GM12878 (cell line): ENCODE data around the gene CELF2. TPM values are rescaled to one million over a fixed set of nuclear protein-coding genes. Genes with fewer than 3 reads are reported as not detected.

Experiments
- ETV6 ChIP-seq, 2 experiments: fragments of 450-650 bp in 1 of 2; IDR thresholded peaks in 1 of 2; conservative IDR thresholded peaks in 1 of 2; 2 replicates each; pipeline ENCODE4 v1.6.1; 2014; ENCODE audit warnings: antibody characterized with exemption in 1 of 2, borderline replicate concordance in 1 of 2, low read depth in 1 of 2, mild to moderate bottlenecking in 1 of 2, moderate library complexity in 1 of 2
- FOS ChIP-seq: IDR thresholded peaks from 3 replicates; pipeline ENCODE4 v1.6.1; 2011; ENCODE audit warnings: borderline replicate concordance; ENCODE audit not compliant: insufficient read length; ENCODE audit errors: extremely low read depth
- JUND ChIP-seq: IDR thresholded peaks from 2 replicates; pipeline ENCODE4 v1.6.1; 2012; ENCODE audit warnings: low read depth, mild to moderate bottlenecking, low read length, improper control_type of control experiment, moderate library complexity
- PAX5 ChIP-seq: IDR thresholded peaks from 2 replicates; pipeline ENCODE4 v1.6.1; 2011; ENCODE audit warnings: low read depth, low read length, borderline replicate concordance
- POLR2AphosphoS2 ChIP-seq: IDR thresholded peaks from 2 replicates; pipeline ENCODE4 v1.6.1; 2011; ENCODE audit warnings: low read depth, mild to moderate bottlenecking, low read length, improper control_type of control experiment, moderate library complexity
- POLR2AphosphoS5 ChIP-seq: IDR thresholded peaks from 2 replicates; pipeline ENCODE4 v1.6.1; 2011; ENCODE audit warnings: mild to moderate bottlenecking, low read length, inconsistent platforms
- RFX5 ChIP-seq: IDR thresholded peaks from 2 replicates; pipeline ENCODE4 v1.6.1; 2011; ENCODE audit warnings: low read depth, low read length, improper control_type of control experiment
- SMAD5 ChIP-seq: IDR thresholded peaks from 2 replicates; pipeline ENCODE4 v1.6.1; 2016; ENCODE audit warnings: antibody characterized with exemption, low read depth
- TCF3 ChIP-seq: IDR thresholded peaks from 2 replicates; pipeline ENCODE4 v1.6.1; 2012; ENCODE audit warnings: low read depth, mild to moderate bottlenecking, low read length, borderline replicate concordance; ENCODE audit not compliant: insufficient read depth
- ZNF207 ChIP-seq: fragments of 450-650 bp; IDR thresholded peaks from 2 replicates; pipeline ENCODE4 v1.6.1; 2014; ENCODE audit warnings: antibody characterized with exemption, mild to moderate bottlenecking, borderline replicate concordance
- ZNF217 ChIP-seq: fragments of 450-650 bp; IDR thresholded peaks from 2 replicates; pipeline ENCODE4 v1.6.1; 2017; ENCODE audit warnings: antibody characterized with exemption, mild to moderate bottlenecking
- polyA plus RNA-seq, 11 experiments: library from polyadenylated mRNA; depleted of rRNA in 4 of 11; unstranded in 6 of 11; stranded (reverse) in 5 of 11; fragments of >200 nt; fragmentation: Nextera tagmentation in 4 of 11; fragmentation: Illumina TruSeq in 1 of 11; extraction: Ambion mirVana in 4 of 11; extraction: Trizol in 1 of 11; gene quantifications; 1 replicate in 1 of 11; 2 replicates in 10 of 11; pipeline versions ENCODE4 v1.2.1 to v1.2.3, GENCODE V29; 2011 to 2016; ENCODE audit warnings: inconsistent platforms in 2 of 11, missing spikeins in 2 of 11, low read depth in 1 of 11
- total RNA-seq, 4 experiments: library from RNA; depleted of rRNA in 3 of 4; stranded (reverse); fragments of >200 nt in 3 of 4; fragmentation: Illumina TruSeq in 1 of 4; extraction: Trizol in 1 of 4; gene quantifications; 2 replicates each; pipeline versions ENCODE4 v1.2.1 to v1.2.3, GENCODE V29; 2013 to 2021
- TF ChIP-seq, protein P1 (sequence below): fragments of 450-650 bp; IDR thresholded peaks from 2 replicates; pipeline ENCODE4 v1.6.1; 2018; ENCODE audit warnings: borderline replicate concordance, mild to moderate bottlenecking; ENCODE audit not compliant: partially characterized antibody
- TF ChIP-seq, protein P2 (sequence below): fragments of 450-650 bp; IDR thresholded peaks from 2 replicates; pipeline ENCODE4 v1.6.1; 2017; ENCODE audit warnings: antibody characterized with exemption, mild to moderate bottlenecking, moderate library complexity
- TF ChIP-seq, protein P3 (sequence below): IDR thresholded peaks from 2 replicates; pipeline ENCODE4 v1.6.1; 2011; ENCODE audit warnings: low read depth, low read length, improper control_type of control experiment, borderline replicate concordance
- TF ChIP-seq, protein P4 (sequence below): fragments of 450-650 bp; IDR thresholded peaks from 2 replicates; pipeline ENCODE4 v1.6.1; 2017; ENCODE audit warnings: mild to moderate bottlenecking, moderate library complexity

CELF2 gene
- total and polyA plus RNA-seq, 10 of the 15 experiments (the other 5 are each of a cell fraction or from before 2014, with no cell fraction given), result 20.8 to 129 (median 86.3) TPM

DNA sequence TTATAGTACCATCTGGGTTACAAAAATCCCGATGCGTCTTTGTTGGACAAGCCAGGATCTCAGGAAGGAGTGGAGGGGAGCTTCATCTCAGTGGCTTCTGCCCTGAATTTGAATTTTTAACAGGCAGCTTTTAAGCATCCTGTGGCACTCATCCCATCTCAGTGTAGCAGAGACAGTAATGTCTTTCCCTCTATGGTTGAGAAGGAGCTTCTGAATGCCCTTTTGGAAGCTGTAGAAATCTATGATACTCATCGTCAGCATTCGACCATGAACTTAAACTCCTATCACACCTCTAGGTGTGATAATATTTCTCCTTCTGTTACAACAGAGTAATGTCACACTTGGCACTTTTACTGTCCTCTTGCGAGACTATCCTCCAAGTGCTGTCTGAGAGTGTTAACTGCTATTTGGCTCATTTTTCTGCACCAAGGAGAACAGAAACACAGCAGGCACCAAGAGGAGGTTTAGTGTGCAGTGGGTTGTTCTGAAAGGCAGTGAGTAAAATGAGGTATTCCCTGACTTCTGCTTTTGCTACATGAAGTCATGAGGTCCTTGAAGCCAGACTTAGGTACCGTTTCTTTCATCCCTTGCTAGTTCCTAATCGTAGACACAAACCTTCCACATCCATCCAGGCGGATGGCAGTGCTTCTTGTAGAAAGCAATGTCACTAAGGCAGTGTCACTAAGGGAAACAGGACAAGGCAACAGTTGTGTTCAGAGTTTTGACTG lies 177.4 kb downstream of the CELF2 start (continued):
- TF ChIP-seq ZNF207 (no peak), POLR2AphosphoS2 (no peak), PAX5 (no peak), SMAD5 (no peak), TCF3 (no peak), POLR2AphosphoS5 (no peak; the same call in 1 of the 2 replicates), ETV6 (conservative IDR thresholded peaks at IDR 0.05 in 1 of 2, IDR thresholded peaks at IDR 0.05 in 1 of 2; ENCODE audit: borderline replicate concordance in 1 of 2, low read depth in 1 of 2) (no peak), ZNF217 (no peak), JUND (no peak), FOS (no peak), RFX5 (no peak)
- TF ChIP-seq, protein P1, sequence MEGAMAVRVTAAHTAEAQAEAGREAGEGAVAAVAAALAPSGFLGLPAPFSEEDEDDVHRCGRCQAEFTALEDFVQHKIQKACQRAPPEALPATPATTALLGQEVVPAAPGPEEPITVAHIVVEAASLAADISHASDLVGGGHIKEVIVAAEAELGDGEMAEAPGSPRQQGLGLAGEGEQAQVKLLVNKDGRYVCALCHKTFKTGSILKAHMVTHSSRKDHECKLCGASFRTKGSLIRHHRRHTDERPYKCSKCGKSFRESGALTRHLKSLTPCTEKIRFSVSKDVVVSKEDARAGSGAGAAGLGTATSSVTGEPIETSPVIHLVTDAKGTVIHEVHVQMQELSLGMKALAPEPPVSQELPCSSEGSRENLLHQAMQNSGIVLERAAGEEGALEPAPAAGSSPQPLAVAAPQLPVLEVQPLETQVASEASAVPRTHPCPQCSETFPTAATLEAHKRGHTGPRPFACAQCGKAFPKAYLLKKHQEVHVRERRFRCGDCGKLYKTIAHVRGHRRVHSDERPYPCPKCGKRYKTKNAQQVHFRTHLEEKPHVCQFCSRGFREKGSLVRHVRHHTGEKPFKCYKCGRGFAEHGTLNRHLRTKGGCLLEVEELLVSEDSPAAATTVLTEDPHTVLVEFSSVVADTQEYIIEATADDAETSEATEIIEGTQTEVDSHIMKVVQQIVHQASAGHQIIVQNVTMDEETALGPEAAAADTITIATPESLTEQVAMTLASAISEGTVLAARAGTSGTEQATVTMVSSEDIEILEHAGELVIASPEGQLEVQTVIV, result no peak
- TF ChIP-seq, protein P2, sequence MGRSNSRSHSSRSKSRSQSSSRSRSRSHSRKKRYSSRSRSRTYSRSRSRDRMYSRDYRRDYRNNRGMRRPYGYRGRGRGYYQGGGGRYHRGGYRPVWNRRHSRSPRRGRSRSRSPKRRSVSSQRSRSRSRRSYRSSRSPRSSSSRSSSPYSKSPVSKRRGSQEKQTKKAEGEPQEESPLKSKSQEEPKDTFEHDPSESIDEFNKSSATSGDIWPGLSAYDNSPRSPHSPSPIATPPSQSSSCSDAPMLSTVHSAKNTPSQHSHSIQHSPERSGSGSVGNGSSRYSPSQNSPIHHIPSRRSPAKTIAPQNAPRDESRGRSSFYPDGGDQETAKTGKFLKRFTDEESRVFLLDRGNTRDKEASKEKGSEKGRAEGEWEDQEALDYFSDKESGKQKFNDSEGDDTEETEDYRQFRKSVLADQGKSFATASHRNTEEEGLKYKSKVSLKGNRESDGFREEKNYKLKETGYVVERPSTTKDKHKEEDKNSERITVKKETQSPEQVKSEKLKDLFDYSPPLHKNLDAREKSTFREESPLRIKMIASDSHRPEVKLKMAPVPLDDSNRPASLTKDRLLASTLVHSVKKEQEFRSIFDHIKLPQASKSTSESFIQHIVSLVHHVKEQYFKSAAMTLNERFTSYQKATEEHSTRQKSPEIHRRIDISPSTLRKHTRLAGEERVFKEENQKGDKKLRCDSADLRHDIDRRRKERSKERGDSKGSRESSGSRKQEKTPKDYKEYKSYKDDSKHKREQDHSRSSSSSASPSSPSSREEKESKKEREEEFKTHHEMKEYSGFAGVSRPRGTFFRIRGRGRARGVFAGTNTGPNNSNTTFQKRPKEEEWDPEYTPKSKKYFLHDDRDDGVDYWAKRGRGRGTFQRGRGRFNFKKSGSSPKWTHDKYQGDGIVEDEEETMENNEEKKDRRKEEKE, result no peak
- TF ChIP-seq, protein P3, sequence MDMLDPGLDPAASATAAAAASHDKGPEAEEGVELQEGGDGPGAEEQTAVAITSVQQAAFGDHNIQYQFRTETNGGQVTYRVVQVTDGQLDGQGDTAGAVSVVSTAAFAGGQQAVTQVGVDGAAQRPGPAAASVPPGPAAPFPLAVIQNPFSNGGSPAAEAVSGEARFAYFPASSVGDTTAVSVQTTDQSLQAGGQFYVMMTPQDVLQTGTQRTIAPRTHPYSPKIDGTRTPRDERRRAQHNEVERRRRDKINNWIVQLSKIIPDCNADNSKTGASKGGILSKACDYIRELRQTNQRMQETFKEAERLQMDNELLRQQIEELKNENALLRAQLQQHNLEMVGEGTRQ, result no peak
- TF ChIP-seq, protein P4, sequence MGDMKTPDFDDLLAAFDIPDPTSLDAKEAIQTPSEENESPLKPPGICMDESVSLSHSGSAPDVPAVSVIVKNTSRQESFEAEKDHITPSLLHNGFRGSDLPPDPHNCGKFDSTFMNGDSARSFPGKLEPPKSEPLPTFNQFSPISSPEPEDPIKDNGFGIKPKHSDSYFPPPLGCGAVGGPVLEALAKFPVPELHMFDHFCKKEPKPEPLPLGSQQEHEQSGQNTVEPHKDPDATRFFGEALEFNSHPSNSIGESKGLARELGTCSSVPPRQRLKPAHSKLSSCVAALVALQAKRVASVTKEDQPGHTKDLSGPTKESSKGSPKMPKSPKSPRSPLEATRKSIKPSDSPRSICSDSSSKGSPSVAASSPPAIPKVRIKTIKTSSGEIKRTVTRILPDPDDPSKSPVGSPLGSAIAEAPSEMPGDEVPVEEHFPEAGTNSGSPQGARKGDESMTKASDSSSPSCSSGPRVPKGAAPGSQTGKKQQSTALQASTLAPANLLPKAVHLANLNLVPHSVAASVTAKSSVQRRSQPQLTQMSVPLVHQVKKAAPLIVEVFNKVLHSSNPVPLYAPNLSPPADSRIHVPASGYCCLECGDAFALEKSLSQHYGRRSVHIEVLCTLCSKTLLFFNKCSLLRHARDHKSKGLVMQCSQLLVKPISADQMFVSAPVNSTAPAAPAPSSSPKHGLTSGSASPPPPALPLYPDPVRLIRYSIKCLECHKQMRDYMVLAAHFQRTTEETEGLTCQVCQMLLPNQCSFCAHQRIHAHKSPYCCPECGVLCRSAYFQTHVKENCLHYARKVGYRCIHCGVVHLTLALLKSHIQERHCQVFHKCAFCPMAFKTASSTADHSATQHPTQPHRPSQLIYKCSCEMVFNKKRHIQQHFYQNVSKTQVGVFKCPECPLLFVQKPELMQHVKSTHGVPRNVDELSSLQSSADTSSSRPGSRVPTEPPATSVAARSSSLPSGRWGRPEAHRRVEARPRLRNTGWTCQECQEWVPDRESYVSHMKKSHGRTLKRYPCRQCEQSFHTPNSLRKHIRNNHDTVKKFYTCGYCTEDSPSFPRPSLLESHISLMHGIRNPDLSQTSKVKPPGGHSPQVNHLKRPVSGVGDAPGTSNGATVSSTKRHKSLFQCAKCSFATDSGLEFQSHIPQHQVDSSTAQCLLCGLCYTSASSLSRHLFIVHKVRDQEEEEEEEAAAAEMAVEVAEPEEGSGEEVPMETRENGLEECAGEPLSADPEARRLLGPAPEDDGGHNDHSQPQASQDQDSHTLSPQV, result no peak
